PC-3 (cell line): ENCODE results near the gene TCF7L1.

Source experiments
- CTCF ChIP-seq: fragments of 300-600 bp; sonication (generic); conservative IDR thresholded peaks from 2 replicates; pipeline ENCODE4 v1.5.1; 2017; ENCODE audit warnings: antibody characterized with exemption, low read depth, mild to moderate bottlenecking, low read length
- EZH2 ChIP-seq: fragments of 300-600 bp; sonication (generic); IDR thresholded peaks from one replicate; pipeline ENCODE4 v1.6.1; 2017; ENCODE audit warnings: antibody characterized with exemption, mild to moderate bottlenecking, low read length; ENCODE audit not compliant: unreplicated experiment

GRCh38 chr2:85215448-85216401, 82.5 kb downstream of the TCF7L1 start:
- no peak for TF ChIP-seq CTCF
- no peak for TF ChIP-seq EZH2
